HG03045 (cell line): ENCODE results near the gene HEPN1.

Source experiments
- ATAC-seq: cut with Tn5 transposase; IDR thresholded peaks from one replicate; pipeline ENCODE4 v1.9.1; 2021; ENCODE audit warnings: mild to moderate bottlenecking, moderate library complexity; ENCODE audit not compliant: unreplicated experiment

The HEPN1 gene

DNA sequence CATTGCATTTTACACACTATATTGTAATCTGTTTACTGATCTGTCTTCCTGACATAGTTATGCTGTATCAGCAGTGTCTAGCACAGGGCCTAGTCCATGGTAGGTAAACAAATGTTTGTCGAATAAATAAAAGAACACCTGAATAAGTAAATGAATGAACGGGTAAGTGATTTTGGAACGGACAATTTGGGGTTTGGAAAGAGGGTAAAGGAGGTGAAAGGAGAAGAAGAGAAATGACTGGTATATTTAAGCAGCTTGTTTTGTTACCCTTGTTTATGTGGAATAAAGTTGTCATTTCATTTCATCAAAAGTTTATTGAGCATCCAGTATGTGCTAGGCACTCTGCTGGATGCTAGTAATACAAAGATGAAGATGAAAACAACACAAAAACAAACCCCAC is at the start of gene HEPN1:
Gene HEPN1 (plus strand): TSS at position 301 of the 400 bp plus-strand sequence.
- no peak for ATAC-seq

DNA sequence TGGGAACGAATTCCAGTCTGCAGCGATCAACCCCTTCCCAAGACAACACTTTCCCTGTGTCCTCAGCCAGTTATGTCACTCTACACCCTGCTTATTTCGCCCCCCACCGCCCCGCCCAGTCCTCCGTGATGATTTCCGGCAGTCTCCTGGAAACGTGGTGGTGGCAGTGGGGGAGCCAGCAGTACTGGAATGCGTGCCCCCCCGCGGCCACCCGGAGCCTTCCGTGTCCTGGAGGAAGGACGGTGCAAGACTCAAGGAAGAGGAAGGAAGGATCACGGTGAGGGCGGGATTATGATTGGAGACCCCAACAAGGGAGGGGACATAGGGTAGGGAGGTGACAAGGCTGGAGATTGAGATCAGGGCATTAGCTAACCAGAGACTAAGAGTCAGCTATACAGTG is 49.7 kb upstream of the HEPN1 start:
- ATAC-seq: no peak

- ATAC-seq: no peak
Observed at GRCh38 chr11:124869856-124870387, 49.1 kb upstream of the HEPN1 start.

- ATAC-seq: no peak
Observed at GRCh38 chr11:124870430-124870829, 48.6 kb upstream of the HEPN1 start.

DNA sequence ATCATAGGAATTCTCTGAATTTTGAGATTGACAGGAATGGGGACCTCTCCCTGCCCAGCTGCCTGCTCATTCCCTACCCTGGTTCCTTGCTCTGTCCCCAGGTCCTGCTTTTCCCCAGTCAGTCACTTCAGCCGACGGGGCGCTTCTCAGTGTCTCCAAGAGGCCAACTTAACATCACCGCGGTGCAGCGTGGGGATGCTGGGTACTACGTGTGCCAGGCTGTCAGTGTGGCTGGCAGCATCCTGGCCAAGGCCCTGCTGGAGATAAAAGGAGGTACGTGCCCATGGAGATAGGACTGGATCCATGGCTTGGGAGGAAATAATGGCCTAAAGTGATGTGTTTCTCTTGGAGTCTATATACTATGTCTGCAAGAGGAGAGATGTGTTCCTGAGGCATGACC is 46.8 kb upstream of the HEPN1 start:
- no peak for ATAC-seq

GRCh38 chr11:124872741-124873140 is 46.3 kb upstream of the HEPN1 start:
- no peak for ATAC-seq

GRCh38 chr11:124873951-124874350 is 45.1 kb upstream of the HEPN1 start:
- ATAC-seq: no peak

DNA sequence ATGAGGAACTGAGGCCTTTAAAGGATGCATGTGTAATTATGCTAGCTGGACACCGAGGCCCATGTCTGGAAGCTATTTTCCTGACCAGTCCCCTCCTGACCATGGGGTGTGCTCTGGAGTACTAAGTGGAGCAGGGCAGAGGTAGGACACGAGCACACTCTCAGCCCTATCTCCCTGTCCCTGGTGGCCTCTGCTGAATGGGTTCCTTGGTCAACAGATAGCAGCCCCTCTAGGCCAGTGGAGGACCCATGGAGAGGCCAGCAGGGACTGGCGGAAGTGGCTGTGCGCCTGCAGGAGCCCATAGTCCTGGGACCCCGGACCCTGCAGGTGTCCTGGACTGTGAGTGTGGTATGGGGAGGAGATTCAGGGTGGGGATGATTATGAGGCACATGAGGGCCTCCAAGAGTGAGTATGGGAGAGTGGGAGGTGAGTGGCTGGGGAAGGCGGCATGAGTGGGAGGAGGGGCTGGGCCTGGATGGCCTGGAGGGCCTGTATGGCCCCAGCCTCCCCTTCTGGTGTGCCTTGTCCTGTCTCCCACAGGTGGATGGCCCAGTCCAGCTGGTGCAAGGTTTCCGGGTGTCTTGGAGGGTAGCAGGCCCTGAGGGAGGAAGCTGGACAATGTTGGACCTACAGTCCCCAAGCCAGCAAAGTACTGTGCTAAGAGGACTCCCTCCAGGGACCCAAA is 44.3 kb upstream of the HEPN1 start:
- no peak for ATAC-seq

DNA sequence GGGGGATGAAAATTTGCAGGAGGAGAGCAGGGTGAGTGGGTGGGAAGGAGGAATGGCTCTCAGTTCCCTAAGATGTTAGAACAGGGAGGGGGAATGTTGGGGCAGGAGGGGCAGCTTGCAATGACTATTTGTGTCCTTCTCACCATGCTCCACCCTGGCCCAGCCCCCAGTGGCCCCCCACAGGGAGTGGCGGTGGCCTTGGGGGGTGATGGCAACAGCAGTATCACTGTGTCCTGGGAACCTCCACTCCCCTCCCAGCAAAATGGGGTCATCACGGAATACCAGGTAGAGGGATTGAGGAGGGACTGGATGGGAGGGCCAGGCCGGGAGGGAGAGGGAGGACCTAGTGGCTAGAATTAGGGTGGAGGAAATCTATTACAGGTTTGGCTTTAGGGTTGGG is 43.6 kb upstream of the HEPN1 start:
- ATAC-seq: no peak

DNA sequence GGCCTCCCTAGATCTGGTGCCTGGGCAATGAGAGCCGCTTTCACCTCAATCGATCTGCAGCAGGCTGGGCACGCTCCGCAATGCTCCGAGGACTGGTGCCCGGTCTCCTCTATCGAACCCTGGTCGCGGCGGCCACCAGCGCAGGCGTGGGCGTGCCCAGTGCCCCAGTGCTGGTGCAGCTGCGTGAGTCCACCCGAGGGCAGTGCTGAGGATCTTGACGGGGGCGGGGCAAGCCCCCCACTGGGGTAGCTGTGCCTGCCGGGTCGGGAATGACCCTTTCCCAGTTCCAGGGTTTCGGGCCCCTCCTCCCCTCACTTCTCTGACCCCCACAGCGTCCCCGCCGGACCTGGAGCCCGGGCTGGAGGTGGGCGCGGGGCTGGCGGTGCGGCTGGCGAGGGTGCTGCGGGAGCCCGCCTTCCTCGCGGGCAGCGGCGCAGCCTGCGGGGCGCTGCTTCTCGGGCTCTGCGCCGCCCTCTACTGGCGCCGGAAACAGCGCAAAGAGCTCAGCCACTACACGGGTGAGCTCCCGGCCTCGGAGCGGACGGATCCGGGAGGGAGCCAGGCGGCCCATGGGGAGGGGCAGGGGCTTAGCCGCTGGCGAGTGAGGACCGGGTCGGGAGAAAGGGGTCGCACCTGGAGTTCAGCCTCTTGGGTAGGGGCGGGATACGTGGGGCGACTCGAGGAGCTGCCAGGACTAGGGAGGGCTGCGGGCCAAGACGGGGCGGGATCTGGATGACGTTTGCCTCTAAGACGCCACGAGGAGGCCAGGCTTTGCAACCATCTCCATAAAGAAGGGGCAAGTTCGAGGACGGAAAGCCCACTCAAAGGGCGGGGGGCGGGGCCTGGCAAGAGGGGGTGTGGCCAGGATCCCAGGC is 42.9 kb upstream of the HEPN1 start:
- ATAC-seq: peak; percentile 86

GRCh38 chr11:124876818-124877630 is 42.0 kb upstream of the HEPN1 start:
- no peak for ATAC-seq

DNA sequence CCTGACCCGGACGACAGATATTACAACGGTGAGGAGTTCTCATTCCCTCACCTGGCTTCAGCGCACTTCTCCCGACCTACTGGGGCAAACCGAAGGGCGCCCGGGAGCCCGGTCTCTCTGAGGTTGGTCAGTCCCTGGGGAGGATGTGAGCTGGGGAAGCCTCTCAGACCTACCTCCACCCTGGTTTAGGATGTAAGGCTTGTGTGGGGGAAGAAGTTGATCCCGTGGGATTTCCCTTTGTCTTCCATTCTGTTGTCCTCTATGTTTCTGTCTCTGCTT is 41.5 kb upstream of the HEPN1 start:
- ATAC-seq: no peak

DNA sequence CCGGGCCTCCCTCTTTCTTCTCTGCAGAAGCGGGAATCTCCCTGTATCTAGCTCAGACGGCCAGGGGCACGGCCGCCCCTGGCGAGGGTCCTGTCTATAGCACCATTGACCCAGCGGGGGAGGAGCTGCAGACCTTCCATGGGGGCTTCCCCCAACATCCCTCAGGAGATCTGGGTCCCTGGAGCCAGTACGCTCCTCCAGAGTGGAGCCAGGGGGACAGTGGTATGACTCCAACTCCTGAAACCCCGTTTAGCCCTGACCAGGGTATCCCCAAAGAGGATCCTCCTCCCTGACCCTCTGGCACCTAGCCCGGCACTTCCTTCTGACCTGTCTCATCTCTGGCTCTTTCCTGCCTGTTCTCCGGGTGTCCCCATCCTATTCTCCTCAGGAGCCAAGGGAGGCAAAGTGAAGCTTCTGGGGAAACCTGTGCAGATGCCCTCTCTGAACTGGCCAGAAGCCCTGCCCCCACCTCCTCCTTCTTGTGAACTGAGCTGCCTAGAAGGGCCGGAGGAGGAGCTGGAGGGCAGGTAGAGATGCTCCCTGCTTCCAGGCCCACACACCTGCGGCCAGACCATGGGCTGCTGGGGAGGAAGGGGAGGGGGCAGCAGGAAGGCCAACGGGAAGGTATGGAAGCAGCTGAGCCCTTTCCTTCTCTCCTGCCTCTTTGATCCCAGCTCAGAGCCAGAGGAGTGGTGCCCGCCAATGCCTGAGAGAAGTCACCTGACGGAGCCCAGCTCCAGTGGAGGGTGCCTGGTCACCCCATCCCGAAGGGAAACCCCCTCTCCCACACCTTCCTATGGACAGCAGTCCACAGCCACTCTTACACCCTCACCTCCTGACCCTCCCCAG is 40.9 kb upstream of the HEPN1 start:
- ATAC-seq: no peak

DNA sequence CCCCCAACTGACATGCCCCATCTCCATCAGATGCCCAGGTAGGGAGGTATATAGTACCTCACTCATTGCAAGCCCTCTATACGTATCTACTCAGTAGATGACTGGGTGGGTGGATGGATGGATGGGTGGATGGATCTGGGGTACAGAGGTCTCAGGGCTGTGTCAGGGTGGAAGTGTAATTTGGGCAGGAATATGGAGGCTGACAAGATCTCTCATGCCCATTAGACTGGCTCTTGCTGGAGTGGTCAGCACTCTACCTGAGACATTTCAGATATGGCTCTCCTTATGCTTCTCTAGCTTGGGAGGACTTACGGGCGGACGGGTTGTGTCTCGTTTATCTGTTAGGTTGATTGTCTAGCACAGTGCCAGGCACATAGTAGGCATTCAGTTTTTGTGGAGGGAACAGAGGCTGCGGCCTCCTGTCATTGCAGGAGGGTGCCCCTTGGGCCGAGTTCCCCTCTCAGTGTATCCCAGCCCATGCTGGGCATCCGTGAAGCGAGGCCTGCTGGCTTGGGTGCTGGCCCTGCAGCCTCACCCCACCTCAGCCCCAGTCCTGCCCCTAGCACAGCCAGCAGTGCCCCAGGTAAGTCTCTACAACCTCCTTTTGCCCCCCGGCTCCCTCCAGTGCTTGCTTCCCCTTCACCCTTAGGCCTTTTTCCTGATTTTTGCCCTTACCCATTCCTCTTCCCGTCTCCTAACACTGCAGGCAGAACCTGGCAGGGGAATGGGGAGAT is 40.1 kb upstream of the HEPN1 start:
- no peak for ATAC-seq

- ATAC-seq: no peak
Observed at GRCh38 chr11:124879493-124880289, 39.4 kb upstream of the HEPN1 start.

DNA sequence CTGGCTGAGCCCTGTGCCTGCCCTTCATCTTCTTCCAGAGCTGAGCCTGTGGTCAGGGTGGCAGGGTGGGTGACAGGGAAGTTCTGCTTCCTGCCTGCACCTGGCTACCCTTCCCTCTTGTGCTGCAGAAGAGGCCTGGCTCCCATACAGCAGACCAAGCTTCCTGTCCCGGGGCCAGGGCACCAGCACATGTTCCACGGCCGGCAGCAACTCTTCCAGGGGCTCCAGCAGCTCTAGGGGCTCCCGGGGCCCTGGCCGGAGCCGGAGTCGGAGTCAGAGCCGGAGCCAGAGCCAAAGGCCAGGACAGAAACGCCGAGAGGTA is 38.8 kb upstream of the HEPN1 start:
- ATAC-seq: no peak

- ATAC-seq: no peak
Observed at GRCh38 chr11:124880958-124881357, 38.1 kb upstream of the HEPN1 start.

GRCh38 chr11:124882339-124883071 is 36.5 kb upstream of the HEPN1 start:
- no peak for ATAC-seq

DNA sequence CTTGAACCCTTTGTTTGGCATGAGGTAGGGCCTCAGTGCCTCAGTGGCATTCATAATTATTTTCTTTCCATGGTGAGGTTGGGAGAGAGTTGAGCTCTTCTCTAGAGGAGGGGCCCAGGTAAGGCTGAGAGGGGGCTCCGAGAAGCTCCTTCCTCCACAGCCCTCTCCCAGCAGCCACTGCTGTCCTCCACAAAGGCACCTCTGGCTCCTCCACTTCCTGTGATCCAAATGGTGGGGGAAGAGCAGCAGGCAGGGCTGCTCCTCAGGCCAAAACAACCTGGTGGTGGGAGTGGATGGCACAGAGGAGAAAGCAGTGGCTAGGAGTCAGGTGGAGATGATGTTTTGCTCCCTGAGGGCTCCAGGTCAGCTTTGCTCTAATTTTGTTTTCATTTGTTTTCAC is 34.7 kb upstream of the HEPN1 start:
- no peak for ATAC-seq
